Breast epithelium (tissue), 3 donors: ENCODE data around the gene ARCN1.

Experiments
- POLR2A ChIP-seq: fragments of 450-650 bp; IDR thresholded peaks from one replicate; pipeline ENCODE4 v1.6.1; 2016; ENCODE audit warnings: antibody characterized with exemption, mild to moderate bottlenecking, moderate library complexity
- TF ChIP-seq, protein P1 (sequence below), 3 donors: fragments of 450-650 bp; IDR thresholded peaks; one replicate each; pipeline ENCODE4 v1.5.1; 2016 to 2017; ENCODE audit warnings: antibody characterized with exemption in 3 of 3, mild to moderate bottlenecking in 3 of 3, moderate library complexity in 3 of 3

DNA sequence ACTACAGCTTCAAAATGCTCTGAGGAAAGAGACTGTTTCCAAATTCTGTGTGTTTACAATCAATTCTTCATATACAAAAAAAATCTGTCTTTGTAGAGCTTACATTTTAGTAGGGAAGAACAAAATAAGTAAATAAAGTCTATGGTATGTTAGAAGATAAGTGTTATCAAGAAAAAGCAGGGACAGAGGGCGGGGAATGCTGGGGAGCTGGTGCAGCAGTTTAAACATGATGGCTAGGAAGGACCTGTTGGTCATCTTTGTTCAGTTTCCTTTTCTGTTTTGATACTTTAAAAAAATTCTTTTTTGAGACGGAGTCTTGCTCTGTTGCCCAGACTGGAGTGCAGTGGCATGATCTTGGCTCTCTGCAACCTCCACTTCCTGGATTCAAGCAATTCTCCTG, 25.1 kb upstream of the ARCN1 start:
- TF ChIP-seq, protein P1, sequence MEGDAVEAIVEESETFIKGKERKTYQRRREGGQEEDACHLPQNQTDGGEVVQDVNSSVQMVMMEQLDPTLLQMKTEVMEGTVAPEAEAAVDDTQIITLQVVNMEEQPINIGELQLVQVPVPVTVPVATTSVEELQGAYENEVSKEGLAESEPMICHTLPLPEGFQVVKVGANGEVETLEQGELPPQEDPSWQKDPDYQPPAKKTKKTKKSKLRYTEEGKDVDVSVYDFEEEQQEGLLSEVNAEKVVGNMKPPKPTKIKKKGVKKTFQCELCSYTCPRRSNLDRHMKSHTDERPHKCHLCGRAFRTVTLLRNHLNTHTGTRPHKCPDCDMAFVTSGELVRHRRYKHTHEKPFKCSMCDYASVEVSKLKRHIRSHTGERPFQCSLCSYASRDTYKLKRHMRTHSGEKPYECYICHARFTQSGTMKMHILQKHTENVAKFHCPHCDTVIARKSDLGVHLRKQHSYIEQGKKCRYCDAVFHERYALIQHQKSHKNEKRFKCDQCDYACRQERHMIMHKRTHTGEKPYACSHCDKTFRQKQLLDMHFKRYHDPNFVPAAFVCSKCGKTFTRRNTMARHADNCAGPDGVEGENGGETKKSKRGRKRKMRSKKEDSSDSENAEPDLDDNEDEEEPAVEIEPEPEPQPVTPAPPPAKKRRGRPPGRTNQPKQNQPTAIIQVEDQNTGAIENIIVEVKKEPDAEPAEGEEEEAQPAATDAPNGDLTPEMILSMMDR (IDR thresholded peaks at IDR 0.05): no peak
- TF ChIP-seq POLR2A: no peak
